ENCODE data around the gene NOTUM. TPM values are rescaled to one million over a fixed set of nuclear protein-coding genes. Genes with fewer than 3 reads are reported as not detected.
"Not testable (repeated sequence)": the region's sequence is repeated elsewhere in the genome, so short reads cannot be mapped to it uniquely, and the experiment has no call there.

Gene NOTUM
- total RNA-seq, 4 donors from 2014 or later: 0.89 to 3.5 (median 2.1) TPM

GRCh38 chr17:81955756-81956544 lies 5.0 kb downstream of the NOTUM start:
- intact Hi-C loops (cut with DNase I; ENCODE audit: low total_unique reads): no loop called here
- 85 to 88% methylated on average over 11 of the region's 13 CpGs for WGBS, 2 donors

DNA sequence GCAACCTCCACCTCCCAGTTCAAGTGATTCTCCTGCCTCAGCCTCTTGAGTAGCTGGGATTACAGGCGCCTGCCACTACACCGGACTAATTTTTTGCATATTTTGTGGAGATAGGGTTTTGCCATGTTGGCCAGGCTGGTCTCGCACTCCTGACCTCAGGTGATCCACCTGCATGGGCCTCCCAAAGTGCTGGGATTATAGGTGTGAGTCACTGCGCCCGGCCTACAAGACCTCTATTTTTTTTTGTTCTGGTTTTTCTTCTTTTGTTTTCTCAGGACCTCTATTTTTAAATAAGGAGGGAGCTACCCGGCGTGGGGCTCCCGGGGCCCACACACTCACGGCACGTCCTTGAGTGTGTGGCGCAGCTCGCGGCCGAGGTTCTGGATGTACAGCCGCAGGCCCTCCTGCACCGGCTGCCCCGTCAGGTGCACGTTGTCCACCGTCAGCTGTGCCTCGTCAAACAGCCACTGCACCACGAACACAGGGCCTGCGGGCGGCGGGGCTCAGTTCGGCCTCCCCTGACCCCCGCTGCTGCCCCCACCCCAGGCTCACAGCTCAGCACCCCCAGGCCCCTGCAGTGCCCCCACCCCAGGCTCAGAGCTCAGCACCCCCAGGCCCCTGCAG lies 5.8 kb downstream of the NOTUM start:
- no peak for DNase-seq (ENCODE audit: low spot score in 2 of 2)
- 92 to 95% methylated on average over 25 of the region's 26 CpGs for WGBS, 2 donors
- no peak overlapping the region for H3K4me3 ChIP-seq (ENCODE audit: low read depth, poor library complexity, severe bottlenecking)
- intact Hi-C loops (cut with DNase I; ENCODE audit: low total_unique reads): no loop called here
- no peak for TF ChIP-seq POLR2A (IDR thresholded peaks at IDR 0.05)
- TF ChIP-seq, protein P1, sequence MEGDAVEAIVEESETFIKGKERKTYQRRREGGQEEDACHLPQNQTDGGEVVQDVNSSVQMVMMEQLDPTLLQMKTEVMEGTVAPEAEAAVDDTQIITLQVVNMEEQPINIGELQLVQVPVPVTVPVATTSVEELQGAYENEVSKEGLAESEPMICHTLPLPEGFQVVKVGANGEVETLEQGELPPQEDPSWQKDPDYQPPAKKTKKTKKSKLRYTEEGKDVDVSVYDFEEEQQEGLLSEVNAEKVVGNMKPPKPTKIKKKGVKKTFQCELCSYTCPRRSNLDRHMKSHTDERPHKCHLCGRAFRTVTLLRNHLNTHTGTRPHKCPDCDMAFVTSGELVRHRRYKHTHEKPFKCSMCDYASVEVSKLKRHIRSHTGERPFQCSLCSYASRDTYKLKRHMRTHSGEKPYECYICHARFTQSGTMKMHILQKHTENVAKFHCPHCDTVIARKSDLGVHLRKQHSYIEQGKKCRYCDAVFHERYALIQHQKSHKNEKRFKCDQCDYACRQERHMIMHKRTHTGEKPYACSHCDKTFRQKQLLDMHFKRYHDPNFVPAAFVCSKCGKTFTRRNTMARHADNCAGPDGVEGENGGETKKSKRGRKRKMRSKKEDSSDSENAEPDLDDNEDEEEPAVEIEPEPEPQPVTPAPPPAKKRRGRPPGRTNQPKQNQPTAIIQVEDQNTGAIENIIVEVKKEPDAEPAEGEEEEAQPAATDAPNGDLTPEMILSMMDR (IDR thresholded peaks at IDR 0.05): no peak

More at GRCh38 chr17:81955756-81956544, 5.0 kb downstream of the NOTUM start:
- DNase-seq (ENCODE audit: low spot score in 2 of 2): no peak
- TF ChIP-seq, protein P1 (IDR thresholded peaks at IDR 0.05): no peak
- TF ChIP-seq POLR2A (IDR thresholded peaks at IDR 0.05): no peak
- H3K4me3 ChIP-seq (ENCODE audit: low read depth, poor library complexity, severe bottlenecking): no peak overlapping the region

DNA sequence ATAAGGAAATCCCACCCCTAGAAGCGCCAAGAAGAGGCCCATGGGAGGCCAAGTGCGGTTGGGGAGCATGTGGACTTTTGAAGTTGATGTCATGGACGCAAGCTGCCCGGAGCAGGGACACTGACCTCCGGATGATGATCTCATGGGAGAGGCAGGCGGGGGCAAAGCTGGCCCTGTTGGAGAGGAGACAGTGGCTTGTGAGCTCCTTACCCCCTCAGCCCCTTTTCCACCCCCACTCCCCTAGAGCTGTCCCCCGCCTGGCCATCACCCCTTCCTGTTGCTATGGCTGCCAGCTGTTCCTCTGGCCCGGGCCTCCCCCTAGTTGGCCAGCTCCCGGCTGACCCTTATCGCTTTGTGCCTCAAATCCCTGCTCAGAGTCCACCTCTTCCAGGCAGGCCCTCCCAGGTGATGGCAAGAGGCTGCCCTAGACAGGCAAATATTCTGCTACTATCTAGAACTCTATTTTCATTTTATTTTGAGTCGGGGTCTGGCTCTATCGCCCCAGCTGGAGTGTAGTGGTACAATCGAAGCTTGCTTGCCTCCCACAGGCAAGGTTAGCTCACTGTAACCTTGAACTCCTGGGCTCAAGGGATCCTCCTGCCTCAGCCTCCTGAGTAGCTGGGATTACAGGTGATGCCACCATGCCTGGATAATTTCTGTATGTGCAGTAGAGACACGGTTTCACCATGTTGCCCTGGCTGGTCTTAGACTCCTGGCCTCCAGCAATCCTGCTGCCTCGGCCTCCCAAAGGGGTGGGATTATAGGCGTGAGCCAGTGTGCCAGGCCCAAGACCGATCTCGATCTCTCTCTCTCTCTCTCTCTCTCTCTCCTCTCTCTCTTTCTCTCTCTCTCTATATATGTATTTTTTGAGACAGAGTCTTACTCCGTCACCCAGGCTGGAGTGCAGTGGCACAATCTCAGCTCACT lies 6.6 kb downstream of the NOTUM start:
- no peak for DNase-seq (ENCODE audit: low spot score in 2 of 2)
- H3K4me3 ChIP-seq (ENCODE audit: low read depth, poor library complexity, severe bottlenecking): no peak overlapping the region
- TF ChIP-seq POLR2A (IDR thresholded peaks at IDR 0.05): no peak
- TF ChIP-seq, protein P1 (IDR thresholded peaks at IDR 0.05): no peak
- intact Hi-C loops (cut with DNase I; ENCODE audit: low total_unique reads): no loop called here
- WGBS, 2 donors: 87 to 88% methylated on average over 18 to 19 of the region's 19 CpGs

GRCh38 chr17:81953443-81953842 lies 7.5 kb downstream of the NOTUM start:
- H3K4me3 ChIP-seq (ENCODE audit: low read depth, poor library complexity, severe bottlenecking); intact Hi-C loops (cut with DNase I; ENCODE audit: low total_unique reads); DNase-seq (ENCODE audit: low spot score in 2 of 2): not testable (repeated sequence)
- WGBS, 2 donors: 79 to 80% methylated on average over 5 of the region's 5 CpGs

DNA sequence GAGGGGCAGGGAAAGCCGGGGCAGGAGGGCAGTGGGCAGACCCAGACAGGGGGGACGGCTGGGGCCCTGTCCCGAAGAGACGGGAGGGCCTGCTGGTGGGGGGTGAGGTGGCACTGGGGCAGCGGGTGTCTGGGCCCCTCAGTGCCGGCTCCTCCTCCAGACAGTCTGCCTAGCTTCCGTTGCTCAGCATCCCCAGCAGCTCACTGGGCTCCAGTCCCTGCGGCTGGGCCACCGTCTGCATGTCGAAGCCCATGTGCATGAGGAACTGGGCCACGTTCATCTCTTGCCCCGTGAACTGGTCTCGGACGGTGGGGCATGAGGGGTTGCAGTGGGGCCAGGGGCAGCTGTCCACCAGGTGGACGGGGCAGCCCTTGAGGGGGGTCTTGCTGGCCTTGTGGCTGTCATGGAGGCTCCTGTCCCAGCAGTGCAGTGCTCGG lies 8.2 kb downstream of the NOTUM start:
- no peak overlapping the region for H3K4me3 ChIP-seq (ENCODE audit: low read depth, poor library complexity, severe bottlenecking)
- 72 to 73% methylated on average over 9 to 16 of the region's 16 CpGs for WGBS, 2 donors
- no peak for DNase-seq (ENCODE audit: low spot score in 2 of 2)
- intact Hi-C loops (cut with DNase I; ENCODE audit: low total_unique reads): no loop called here
- TF ChIP-seq, protein P1 (IDR thresholded peaks at IDR 0.05): no peak
- no peak for TF ChIP-seq POLR2A (IDR thresholded peaks at IDR 0.05)
